ENCODE data around the gene SPNS2. TPM values are rescaled to one million over a fixed set of nuclear protein-coding genes. Genes with fewer than 3 reads are reported as not detected.
A peak's percentile ranks its signal among the peaks of the same experiment; 100 is the strongest.

SPNS2 gene
- total RNA-seq, 1 donor from 2014 or later = 73.0 TPM

- Mint-ChIP-seq H3K27ac (ENCODE audit: unreplicated experiment) (peak overlapping the region; percentile 62), H3K36me3 (ENCODE audit: unreplicated experiment) (no peaks in the 10 kb centered on the region), H3K4me3 (ENCODE audit: unreplicated experiment) (no peak overlapping the region), H3K27me3 (ENCODE audit: unreplicated experiment) (peaks cover 19% of the 10 kb centered on the region), H3K4me1 (ENCODE audit: low read depth, unreplicated experiment) (peaks cover 43% of the 10 kb centered on the region), H3K9me3 (ENCODE audit: unreplicated experiment) (peaks cover 28% of the 10 kb centered on the region)
- no peak for TF ChIP-seq CTCF (IDR thresholded peaks at IDR 0.05; ENCODE audit: partially characterized antibody, unreplicated experiment)
- DNase-seq = no peak
Observed at GRCh38 chr17:4525691-4526397, 27.2 kb downstream of the SPNS2 start.

GRCh38 chr17:4527134-4527533, 28.5 kb downstream of the SPNS2 start:
- Mint-ChIP-seq H3K27ac (ENCODE audit: unreplicated experiment) (peak overlapping the region; percentile 49), H3K9me3 (ENCODE audit: unreplicated experiment) (peaks cover 29% of the 10 kb centered on the region), H3K27me3 (ENCODE audit: unreplicated experiment) (peaks cover 23% of the 10 kb centered on the region), H3K4me3 (ENCODE audit: unreplicated experiment) (peak overlapping the region; percentile 1), H3K36me3 (ENCODE audit: unreplicated experiment) (peaks cover 4% of the 10 kb centered on the region), H3K4me1 (ENCODE audit: low read depth, unreplicated experiment) (peaks cover 35% of the 10 kb centered on the region)
- TF ChIP-seq CTCF (IDR thresholded peaks at IDR 0.05; ENCODE audit: partially characterized antibody, unreplicated experiment) = no peak
- DNase-seq = no peak

- no peak for TF ChIP-seq CTCF (IDR thresholded peaks at IDR 0.05; ENCODE audit: partially characterized antibody, unreplicated experiment)
- Mint-ChIP-seq H3K4me3 (ENCODE audit: unreplicated experiment) (peak overlapping the region; percentile 1), H3K36me3 (ENCODE audit: unreplicated experiment) (peaks cover 5% of the 10 kb centered on the region), H3K27ac (ENCODE audit: unreplicated experiment) (no peak overlapping the region), H3K27me3 (ENCODE audit: unreplicated experiment) (peaks cover 23% of the 10 kb centered on the region), H3K9me3 (ENCODE audit: unreplicated experiment) (peaks cover 27% of the 10 kb centered on the region), H3K4me1 (ENCODE audit: low read depth, unreplicated experiment) (peaks cover 31% of the 10 kb centered on the region)
- no peak for DNase-seq
Observed at GRCh38 chr17:4527566-4528125, 29.0 kb downstream of the SPNS2 start.

GRCh38 chr17:4529533-4530152, 31.0 kb downstream of the SPNS2 start:
- TF ChIP-seq CTCF (IDR thresholded peaks at IDR 0.05; ENCODE audit: partially characterized antibody, unreplicated experiment) = no peak
- peaks cover 17% of the 10 kb centered on the region for H3K27me3 Mint-ChIP-seq (ENCODE audit: unreplicated experiment)
- peak overlapping the region; percentile 77 for H3K4me3 Mint-ChIP-seq (ENCODE audit: unreplicated experiment)
- H3K36me3 Mint-ChIP-seq (ENCODE audit: unreplicated experiment) = peaks cover 5% of the 10 kb centered on the region
- H3K4me1 Mint-ChIP-seq (ENCODE audit: low read depth, unreplicated experiment) = peaks cover 20% of the 10 kb centered on the region
- H3K27ac Mint-ChIP-seq (ENCODE audit: unreplicated experiment) = peak overlapping the region; percentile 89
- DNase-seq = peak; percentile 60
- H3K9me3 Mint-ChIP-seq (ENCODE audit: unreplicated experiment) = peaks cover 11% of the 10 kb centered on the region

Measured in glutamatergic neuron (in vitro differentiated cells).